ENCODE measurements around the gene NUP98. TPM values are rescaled to one million over a fixed set of nuclear protein-coding genes. Genes with fewer than 3 reads are reported as not detected.

The NUP98 gene
- total RNA-seq, 2 experiments from 2014 or later = 102 to 115 TPM

GRCh38 chr11:3669128-3669527 is 128.2 kb downstream of the NUP98 start:
- Histone ChIP-seq H3K36me3 (ENCODE audit: insufficient read depth, low read length) (peaks cover 56% of the 10 kb centered on the region), H3K9me3 (ENCODE audit: low read length) (no peaks in the 10 kb centered on the region), H2AFZ (ENCODE audit: low read length) (no peak overlapping the region), H3K9me2 (ENCODE audit: insufficient read depth, low read length) (no peaks in the 10 kb centered on the region), H3K4me3 (ENCODE audit: low read depth, low read length, poor library complexity, severe bottlenecking) (no peak overlapping the region), H3K27ac (ENCODE audit: low read depth, low read length, poor library complexity, severe bottlenecking) (no peak overlapping the region), H3K4me1 (ENCODE audit: insufficient read depth, low read length, poor library complexity, severe bottlenecking) (no peaks in the 10 kb centered on the region), H3K4me2 (ENCODE audit: low read length) (no peak overlapping the region), H4K20me1 (ENCODE audit: insufficient read depth, low read length) (no peaks in the 10 kb centered on the region), H3K79me2 (ENCODE audit: insufficient read depth, low read depth, low read length) (no peaks in the 10 kb centered on the region)
- CTCF ChIA-PET (ENCODE audit: unreplicated experiment) = no interaction called here
- no TSS peak for BruUV-seq (replicated peaks)
- intact Hi-C loops (cut with micrococcal nuclease; ENCODE audit: unreplicated experiment) = no loop called here
- no peak for TF ChIP-seq EZH2phosphoT487 (IDR thresholded peaks at IDR 0.05; ENCODE audit: borderline replicate concordance, low read depth, low read length)
- TF ChIP-seq, protein P1, sequence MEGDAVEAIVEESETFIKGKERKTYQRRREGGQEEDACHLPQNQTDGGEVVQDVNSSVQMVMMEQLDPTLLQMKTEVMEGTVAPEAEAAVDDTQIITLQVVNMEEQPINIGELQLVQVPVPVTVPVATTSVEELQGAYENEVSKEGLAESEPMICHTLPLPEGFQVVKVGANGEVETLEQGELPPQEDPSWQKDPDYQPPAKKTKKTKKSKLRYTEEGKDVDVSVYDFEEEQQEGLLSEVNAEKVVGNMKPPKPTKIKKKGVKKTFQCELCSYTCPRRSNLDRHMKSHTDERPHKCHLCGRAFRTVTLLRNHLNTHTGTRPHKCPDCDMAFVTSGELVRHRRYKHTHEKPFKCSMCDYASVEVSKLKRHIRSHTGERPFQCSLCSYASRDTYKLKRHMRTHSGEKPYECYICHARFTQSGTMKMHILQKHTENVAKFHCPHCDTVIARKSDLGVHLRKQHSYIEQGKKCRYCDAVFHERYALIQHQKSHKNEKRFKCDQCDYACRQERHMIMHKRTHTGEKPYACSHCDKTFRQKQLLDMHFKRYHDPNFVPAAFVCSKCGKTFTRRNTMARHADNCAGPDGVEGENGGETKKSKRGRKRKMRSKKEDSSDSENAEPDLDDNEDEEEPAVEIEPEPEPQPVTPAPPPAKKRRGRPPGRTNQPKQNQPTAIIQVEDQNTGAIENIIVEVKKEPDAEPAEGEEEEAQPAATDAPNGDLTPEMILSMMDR (conservative IDR thresholded peaks at IDR 0.05; ENCODE audit: low read length) = no peak
- no peak for DNase-seq (ENCODE audit: low spot score)
- POLR2A ChIA-PET = no interaction called here

GRCh38 chr11:3667149-3668035 is 130.0 kb downstream of the NUP98 start:
- ChIA-PET CTCF (ENCODE audit: unreplicated experiment) (no interaction called here), POLR2A (no interaction called here)
- Histone ChIP-seq H2AFZ (ENCODE audit: low read length) (no peak overlapping the region), H3K4me1 (ENCODE audit: insufficient read depth, low read length, poor library complexity, severe bottlenecking) (no peaks in the 10 kb centered on the region), H3K4me2 (ENCODE audit: low read length) (no peak overlapping the region), H3K36me3 (ENCODE audit: insufficient read depth, low read length) (peaks cover 41% of the 10 kb centered on the region), H3K9me3 (ENCODE audit: low read length) (no peaks in the 10 kb centered on the region), H3K4me3 (ENCODE audit: low read depth, low read length, poor library complexity, severe bottlenecking) (no peak overlapping the region), H3K27ac (ENCODE audit: low read depth, low read length, poor library complexity, severe bottlenecking) (no peak overlapping the region), H4K20me1 (ENCODE audit: insufficient read depth, low read length) (no peaks in the 10 kb centered on the region), H3K9me2 (ENCODE audit: insufficient read depth, low read length) (no peaks in the 10 kb centered on the region), H3K79me2 (ENCODE audit: insufficient read depth, low read depth, low read length) (no peaks in the 10 kb centered on the region)
- intact Hi-C loops (cut with micrococcal nuclease; ENCODE audit: unreplicated experiment) = no loop called here
- no peak for DNase-seq (ENCODE audit: low spot score)
- TF ChIP-seq, protein P1 (conservative IDR thresholded peaks at IDR 0.05; ENCODE audit: low read length) = no peak
- no peak for TF ChIP-seq EZH2phosphoT487 (IDR thresholded peaks at IDR 0.05; ENCODE audit: borderline replicate concordance, low read depth, low read length)
- no TSS peak for BruUV-seq (replicated peaks)

DNA sequence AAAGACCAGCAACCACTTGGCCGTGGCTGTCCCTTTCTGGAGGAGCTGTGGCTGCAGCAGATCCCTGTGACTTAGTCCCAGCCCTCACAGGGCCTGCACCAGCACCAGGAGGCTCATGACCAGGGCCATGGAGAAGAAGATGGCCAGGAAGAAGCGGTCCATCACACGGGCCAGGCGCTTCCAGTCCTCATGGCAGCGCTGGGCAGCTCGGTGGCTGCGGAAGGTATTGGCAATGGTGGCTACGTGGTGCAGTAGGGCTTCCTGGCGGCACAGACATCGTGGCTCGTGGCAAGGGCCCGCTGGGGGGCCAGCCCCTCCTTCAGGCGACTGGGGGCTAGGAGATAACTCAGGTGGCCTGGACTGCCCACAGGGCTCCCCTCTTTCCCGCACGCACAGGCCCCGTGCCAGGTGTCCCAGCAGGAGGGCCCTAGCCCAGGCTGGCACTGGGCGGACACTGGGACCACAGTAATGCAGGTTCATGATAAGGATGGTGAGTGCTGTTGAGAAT is 131.3 kb downstream of the NUP98 start:
- ChIA-PET POLR2A (no interaction called here), CTCF (ENCODE audit: unreplicated experiment) (no interaction called here)
- H3K4me3 ChIP-seq (ENCODE audit: low read depth, low read length, poor library complexity, severe bottlenecking) = no peak overlapping the region
- H3K9me3 ChIP-seq (ENCODE audit: low read length) = no peaks in the 10 kb centered on the region
- H3K27ac ChIP-seq (ENCODE audit: low read depth, low read length, poor library complexity, severe bottlenecking) = no peak overlapping the region
- H3K9me2 ChIP-seq (ENCODE audit: insufficient read depth, low read length) = no peaks in the 10 kb centered on the region
- peaks cover 29% of the 10 kb centered on the region for H3K36me3 ChIP-seq (ENCODE audit: insufficient read depth, low read length)
- no peak overlapping the region for H3K4me2 ChIP-seq (ENCODE audit: low read length)
- intact Hi-C loops (cut with micrococcal nuclease; ENCODE audit: unreplicated experiment) = no loop called here
- H3K79me2 ChIP-seq (ENCODE audit: insufficient read depth, low read depth, low read length) = no peaks in the 10 kb centered on the region
- TF ChIP-seq, protein P1 (conservative IDR thresholded peaks at IDR 0.05; ENCODE audit: low read length) = no peak
- TF ChIP-seq EZH2phosphoT487 (IDR thresholded peaks at IDR 0.05; ENCODE audit: borderline replicate concordance, low read depth, low read length) = no peak
- H3K4me1 ChIP-seq (ENCODE audit: insufficient read depth, low read length, poor library complexity, severe bottlenecking) = no peaks in the 10 kb centered on the region
- BruUV-seq (replicated peaks) = no TSS peak
- H4K20me1 ChIP-seq (ENCODE audit: insufficient read depth, low read length) = no peaks in the 10 kb centered on the region
- H2AFZ ChIP-seq (ENCODE audit: low read length) = no peak overlapping the region
- no peak for DNase-seq (ENCODE audit: low spot score)

Data from OCI-LY7 (cell line).